Femur (tissue), 1 donor: ENCODE results near the gene GRIK4.

Source experiments
- DNase-seq: peaks from one replicate; pipeline ENCODE4 v3.0.0-alpha.2; 2017

The GRIK4 gene

DNA sequence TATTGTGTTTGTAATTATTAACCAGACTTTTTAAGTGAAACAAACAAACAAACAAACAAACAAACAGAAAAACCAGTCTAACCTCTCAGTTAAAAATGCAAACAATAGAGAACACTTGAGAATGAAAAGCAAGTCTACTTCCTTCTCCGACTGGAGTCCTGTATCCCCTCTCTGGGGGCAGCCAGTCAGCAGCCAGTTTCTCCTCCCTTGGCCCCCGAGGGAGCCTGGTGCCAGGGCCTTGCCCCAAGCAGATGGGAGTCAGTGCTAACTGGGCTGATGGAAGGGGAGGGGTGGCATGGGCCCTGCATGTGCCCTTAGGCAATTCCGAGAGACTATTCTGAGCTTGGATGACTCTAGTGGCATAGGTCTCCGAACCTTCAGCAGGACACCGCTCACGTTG, 137.2 kb downstream of the GRIK4 start:
- no peak for DNase-seq

DNA sequence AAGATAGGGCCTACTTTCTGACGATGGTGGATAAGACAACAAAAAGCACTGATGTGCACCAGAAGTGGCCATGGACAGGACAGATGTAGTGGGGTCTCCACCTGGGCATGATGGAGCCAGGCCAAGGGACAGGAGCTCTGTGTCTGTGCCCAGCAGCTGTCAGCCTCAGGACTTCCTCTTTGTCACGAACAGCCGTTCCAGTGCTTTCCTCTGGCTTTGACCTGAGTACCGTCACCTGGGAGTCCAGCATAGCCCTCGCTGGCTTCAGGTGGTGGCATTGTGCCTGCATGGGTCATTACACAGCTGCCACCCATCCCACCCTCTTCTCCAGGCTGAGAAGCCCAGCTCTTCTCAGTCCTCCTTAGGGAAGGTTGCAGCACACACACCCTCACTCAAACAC, 137.8 kb downstream of the GRIK4 start:
- no peak for DNase-seq

DNA sequence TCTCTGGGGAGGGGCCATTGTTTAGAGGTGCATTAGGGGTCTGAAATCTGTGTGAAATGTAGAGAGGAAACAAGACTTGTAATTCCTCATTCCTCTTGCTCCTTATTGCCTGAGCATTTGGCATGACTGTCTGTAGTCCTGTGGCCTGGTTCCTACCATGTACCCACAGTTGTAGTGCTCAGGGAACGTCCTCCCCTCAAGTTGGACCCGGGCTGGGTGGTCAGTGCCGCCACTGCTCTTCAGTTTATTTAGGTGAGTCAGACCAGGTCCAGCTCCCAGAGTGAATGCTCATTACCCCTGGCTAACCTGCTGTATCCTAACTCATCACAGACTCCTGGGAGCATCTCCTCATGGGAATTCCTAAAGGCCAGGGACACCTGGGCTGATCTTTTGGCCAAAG, 139.8 kb downstream of the GRIK4 start:
- no peak for DNase-seq

DNA sequence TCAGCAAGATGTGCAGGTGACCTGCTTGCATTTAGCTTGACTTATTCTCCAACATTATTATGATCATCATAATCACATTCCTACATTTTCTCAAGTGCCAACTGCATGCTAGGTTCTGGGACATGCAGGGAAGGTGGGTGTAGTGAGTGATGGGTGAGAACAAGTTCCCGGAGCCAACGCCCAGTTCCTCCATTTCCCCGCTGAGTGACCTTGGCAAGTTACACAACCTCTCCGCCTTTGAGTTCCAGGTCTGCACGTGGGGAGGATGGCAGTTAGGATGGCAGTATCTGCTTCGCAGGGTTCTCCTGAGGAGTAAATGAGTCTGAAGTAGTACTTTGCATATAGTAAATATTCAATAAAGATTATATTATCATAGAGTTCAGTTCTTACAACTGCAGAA, 140.3 kb downstream of the GRIK4 start:
- no peak for DNase-seq

DNA sequence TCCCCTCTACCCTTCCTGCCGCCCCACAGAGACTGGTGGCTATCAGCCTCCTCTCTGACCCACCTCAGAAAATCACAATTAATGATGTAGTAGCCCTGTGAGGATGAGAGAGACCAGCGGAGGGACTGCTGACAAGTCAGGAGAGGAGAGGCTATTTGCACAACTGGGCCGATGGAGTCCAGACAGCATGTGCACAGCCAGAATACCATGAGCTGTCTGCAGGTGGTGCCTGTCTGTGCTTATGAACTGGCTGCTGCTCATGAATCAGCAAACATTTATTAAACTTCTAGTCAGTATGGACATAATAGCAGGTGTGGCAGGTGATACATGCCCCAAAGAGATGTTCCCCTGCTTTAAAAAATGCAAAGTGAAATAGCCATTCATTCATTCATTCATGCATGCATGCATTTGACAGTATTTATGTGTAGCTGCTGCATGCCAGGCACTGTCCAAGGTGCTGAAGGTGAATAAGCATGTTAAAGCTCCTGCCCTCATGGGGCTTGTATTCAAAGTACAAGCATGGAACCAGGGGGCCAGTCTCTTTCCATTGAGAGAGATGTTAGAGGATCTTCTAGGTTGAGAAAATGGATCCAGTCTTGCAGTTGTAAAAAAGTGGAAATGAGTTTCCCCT, 141.3 kb downstream of the GRIK4 start:
- no peak for DNase-seq

DNA sequence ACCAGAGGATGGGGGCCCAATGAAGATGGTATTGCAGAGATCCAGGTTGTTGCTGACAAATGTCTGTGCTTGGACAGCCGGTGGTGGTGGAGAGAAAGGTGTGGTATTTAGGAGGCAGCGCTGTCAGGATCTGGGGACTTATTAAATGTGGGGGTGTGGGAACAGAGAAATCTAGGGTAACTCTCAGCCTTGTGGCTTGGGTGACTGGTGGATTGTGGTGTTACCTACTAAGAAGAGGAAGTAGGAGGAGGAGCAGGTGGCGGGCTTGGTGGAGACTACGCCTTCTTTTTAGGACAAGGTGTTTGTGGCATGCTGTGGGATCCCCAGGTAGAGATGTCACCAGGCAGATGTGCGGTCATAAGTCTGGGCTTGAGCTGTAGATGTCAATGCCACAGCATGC, 144.0 kb downstream of the GRIK4 start:
- DNase-seq, result no peak

DNA sequence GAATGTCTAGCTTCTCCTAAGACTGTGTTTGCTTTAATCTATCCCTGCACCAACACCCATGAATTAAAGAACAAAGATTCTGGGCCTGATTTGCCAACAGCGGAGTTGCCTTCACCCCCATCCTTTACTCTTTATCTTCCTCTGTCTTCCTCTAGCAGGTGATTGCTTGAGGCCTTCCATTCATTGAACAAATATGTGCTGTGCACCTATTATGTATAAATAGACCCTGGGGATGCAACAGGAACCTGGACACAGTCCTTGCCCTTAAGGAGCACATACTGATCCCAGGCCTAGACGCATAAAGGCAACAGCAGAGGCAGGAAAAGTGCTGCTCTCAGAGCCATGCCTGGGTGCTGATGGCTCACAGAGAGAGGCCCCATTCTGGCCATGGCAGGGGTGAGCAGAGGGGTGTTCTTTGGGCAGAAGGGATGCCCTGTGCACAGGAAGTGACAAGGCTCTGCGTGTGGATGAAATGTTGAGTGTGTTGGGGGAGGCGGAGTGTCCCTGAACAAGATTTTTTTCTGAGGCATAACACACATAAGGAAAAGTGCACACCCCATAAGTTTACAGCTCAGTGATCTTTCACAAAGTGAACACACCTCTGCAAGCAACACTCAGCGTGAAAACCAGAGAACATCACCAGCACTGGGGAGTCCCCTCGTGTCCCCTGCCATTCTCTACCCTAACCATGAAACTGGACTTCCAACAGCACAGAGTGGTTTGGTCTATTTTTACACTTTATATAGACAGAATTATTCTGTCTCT, 145.9 kb downstream of the GRIK4 start:
- no peak for DNase-seq

DNA sequence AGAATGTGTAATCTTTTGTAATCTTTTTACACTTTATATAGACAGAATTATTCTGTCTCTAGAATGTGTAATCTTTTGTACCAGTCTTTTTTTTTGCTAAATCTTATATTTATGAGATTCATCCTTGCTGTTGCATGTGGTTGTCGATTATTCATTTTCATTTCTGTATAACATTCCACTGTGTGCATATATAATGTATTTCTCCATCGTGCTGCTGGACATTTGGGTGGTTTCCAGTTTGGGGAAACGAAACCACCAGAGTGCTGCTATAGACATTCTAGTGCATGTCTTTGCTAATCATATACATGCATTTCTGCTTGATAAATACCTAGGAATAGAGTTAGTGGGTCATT, 146.5 kb downstream of the GRIK4 start:
- DNase-seq, result no peak

DNA sequence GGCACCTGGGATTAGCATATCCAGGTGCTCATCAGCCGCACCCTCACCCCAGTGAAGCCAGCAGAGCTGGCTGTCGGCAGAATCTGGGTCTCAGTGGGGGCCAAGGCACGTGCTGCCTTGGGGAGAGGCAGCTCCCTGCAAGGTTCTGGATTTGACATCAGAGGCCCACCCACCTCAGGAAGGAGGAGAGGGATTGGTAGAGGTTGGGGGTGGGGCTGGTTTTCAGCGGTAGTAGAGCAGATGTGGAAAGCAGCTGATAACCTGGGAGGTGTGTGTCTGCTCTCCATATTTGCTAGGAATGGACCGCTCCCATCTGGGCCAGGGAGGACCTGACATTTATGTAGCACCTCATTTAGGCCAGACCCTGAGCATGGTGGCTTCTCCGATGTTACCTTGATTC, 147.5 kb downstream of the GRIK4 start:
- DNase-seq, result no peak

DNA sequence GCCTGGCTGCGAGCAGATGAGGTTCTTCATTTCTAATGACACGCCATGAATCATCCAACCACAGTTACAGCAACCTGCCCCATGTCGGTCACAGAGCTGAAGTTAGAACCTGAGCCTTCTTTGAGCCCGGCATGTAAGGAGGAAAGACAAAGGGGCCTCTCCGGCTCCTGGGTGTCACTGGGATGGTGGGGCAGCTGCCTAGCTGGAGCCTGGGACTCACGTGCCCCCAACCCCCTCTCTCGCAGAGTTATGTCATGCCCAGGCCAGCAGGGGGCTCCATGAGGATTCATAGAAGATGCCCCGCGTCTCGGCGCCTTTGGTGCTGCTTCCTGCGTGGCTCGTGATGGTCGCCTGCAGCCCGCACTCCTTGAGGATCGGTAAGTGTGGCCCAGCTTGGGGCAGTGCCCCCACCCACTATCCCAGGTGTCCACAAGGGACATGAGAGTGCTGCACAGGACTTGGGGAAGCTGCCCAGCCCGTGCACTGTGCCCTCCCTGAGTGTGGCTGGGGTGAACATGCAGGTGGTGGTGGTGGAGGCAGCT, 148.5 kb downstream of the GRIK4 start:
- DNase-seq, result no peak

DNA sequence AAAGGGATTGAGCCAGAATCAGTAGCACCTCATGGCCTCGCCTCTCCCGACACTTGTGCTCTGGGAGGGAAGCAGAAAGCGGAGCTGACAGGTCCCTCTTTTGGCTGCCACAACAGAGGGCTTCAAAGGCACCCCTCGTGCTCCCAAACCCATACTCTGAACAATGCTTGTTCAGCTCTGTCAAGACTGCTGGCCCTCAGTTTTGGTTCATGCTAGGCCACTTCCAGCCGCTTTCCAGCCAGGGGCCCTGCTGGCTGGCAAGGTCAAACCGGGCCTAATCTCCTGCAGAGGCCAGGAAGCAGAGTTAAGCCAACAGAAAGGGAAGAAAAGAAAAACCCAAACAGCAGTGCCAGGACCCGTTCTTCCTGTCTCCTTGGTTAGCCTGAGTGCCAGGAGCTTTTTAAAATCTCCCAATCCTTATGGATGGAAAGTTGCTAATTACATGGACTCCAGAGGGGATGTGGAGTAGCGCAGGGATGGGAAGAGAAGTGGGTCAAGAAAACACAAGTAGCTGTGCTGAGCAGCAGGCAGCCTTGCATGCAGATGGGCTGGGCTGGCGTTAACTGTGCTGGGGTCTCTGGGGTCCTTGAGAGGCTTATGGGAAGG, 150.6 kb downstream of the GRIK4 start:
- no peak for DNase-seq

DNA sequence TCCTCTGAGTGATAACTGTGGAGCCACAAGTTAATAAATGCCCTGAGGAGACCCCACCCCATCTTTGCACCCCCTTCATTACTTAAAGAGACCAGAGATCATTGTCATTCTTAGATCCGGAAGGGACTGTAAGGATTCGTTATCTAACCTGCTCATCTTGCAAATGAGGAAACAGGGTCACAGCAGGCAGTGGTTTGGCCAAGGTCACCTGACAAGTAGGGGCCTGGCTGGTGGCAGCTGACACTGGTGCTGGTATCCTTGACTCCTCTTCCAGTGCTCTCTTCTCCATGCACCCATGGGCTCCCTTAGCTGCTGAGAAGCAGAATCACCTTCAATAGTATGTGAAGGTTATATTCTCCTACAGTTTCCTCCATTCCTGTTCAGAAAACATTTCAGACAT, 151.6 kb downstream of the GRIK4 start:
- DNase-seq, result no peak

DNA sequence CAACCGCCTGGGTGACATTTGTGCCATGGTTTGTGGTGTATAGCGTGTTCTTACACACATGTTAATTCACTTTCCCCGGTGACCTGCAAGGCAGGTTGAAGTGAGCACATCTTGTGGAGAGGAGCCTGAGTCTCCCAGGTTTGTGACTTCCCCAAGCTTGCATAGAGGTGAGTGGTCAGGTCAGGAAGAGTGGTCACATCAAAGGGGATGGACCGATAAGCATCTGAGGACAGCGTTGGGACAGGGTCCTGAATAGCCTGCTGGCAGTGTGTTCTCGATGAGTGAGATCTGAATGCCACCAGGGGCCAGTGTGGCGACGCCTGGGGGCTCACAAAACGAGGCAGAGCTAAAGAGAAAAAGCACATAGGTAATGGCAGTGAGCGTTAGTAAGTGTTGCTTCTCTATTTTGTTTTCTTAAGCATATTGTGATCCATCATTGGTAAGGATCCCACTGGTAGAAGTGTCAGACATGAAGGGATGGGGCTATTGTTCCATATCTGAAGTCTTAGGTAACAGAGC, 154.6 kb downstream of the GRIK4 start:
- no peak for DNase-seq

DNA sequence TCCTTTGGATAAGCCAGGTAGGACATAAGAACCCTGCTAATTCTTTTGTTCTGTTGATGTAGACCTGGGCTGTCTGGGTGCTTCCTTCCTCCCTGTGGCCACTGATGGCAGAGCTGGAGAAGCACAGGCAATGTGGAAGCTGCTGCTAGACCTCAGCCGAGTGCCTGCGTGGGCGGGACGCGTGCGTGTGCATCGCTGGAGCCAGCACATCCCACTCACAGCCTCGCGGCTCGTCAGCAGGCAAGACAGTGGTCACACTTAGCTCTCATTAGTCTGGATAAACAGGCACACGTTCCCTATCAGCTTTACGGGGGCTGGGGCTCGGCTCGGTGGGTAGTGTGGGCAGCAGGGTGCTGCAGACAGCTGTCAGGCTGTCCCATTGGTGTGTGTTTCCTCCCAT, 155.7 kb downstream of the GRIK4 start:
- no peak for DNase-seq

DNA sequence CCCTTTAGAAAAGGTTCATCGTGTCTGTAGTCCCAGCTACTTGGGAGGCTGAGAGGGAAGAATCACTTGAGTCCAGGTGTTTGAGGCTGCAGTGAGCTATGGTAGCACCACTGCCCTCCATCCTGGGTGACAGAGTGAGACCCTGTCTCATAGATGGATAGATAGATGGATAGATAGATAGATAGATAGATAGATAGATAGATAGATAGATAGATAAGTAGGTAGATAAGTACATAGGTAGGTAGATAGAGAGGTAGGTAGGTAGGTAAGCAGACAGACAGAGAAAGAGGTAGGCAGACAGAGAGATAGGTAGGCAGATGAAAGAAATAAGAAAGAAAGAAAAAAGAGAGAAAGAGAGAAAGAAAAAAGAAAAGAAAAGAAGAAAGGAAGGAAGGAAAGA, 156.4 kb downstream of the GRIK4 start:
- DNase-seq, result no peak

DNA sequence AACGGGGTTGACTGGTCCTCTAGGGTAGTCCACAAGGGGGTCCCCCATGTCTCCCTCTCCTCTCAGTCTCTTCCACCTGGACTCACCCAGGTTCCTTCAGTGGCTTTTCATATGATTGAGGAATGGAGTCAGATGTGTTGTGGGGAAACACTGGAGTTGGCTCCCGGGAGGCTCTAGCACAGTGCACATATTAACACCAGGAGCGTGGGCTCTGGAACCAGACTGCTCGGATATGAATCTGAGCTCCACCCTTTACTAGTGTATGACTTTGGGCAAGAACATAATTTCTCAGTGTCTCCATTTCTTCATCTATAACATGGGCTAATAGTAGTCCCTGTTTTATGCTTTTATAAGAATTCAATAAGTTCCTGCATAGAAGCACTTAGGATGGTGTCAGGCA, 157.0 kb downstream of the GRIK4 start:
- DNase-seq, result no peak

DNA sequence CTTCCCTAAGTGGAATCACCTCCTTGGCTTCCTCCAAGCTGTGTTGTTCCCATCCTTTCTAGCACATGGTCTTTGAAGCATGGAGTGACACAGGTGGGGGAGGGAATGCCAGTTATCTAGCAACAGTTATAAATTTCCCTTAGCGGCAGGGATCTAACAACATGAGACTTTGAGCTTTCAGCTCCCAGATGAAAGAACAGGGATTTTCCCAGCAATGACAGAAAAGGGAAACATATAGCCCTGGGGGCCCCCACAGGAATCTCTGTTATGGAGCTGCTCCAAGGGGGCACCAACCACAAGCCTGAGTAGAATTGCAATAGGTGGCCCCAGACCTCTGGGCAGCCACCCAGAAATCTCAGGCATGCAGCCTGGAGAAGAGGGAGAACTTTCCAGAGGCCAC, 163.0 kb downstream of the GRIK4 start:
- DNase-seq, result peak; percentile 33

DNA sequence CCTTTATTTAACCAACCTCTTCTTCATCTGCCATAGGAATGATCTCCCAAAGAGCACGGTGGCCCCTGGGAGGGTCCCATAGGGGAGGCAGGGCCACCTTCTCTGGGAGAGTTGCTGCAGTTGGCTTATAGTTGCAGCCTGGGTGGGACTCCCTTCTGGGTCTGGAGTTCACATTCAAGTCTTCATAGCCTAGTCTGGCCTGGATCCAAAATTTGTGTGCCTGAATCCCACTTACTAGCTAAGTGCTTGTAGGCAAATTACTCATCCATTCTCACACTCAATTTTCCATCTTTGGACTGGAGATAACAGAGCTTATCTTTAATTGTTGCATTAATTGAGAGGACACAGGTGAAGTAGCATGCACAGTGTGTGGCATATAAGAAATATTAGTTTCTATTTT, 163.6 kb downstream of the GRIK4 start:
- DNase-seq, result no peak

DNA sequence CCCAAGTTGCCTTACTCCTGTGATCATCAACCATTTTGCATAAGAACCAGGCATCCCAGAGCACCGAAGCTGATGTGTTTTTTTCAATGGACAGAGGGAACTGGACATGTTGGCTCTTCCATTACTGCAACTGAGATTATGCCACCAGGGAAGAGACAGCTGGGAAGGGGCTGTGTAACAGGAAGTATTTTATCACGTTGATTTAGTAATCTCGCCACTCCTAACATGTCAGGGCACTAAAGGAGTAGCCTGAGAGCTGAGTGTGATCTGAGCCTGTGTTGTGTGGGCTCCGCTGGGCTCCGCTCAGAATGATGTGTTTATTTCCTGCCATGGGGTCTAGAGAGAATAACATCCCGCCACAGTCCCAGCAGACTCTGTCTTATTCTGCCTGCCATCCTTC, 165.4 kb downstream of the GRIK4 start:
- DNase-seq, result no peak

DNA sequence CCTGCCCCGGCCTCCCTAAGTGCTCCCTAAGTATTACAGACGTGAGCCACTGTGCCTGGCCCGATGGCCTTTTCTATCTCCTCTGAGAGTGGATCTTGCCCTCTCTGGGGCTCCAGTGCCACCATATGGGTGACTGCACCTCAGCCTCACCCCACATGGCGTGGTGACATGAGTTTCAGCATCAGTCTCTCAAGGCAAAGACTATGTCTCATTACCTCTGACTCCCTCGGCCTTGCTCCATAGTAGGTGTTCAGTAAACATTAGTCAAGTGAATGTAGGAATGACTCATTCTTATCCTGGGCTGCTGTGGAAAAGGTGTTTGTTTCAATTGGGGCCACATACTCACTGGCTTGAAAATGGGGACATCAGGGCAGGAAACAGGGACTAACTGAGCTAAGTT, 168.8 kb downstream of the GRIK4 start:
- DNase-seq, result no peak

DNA sequence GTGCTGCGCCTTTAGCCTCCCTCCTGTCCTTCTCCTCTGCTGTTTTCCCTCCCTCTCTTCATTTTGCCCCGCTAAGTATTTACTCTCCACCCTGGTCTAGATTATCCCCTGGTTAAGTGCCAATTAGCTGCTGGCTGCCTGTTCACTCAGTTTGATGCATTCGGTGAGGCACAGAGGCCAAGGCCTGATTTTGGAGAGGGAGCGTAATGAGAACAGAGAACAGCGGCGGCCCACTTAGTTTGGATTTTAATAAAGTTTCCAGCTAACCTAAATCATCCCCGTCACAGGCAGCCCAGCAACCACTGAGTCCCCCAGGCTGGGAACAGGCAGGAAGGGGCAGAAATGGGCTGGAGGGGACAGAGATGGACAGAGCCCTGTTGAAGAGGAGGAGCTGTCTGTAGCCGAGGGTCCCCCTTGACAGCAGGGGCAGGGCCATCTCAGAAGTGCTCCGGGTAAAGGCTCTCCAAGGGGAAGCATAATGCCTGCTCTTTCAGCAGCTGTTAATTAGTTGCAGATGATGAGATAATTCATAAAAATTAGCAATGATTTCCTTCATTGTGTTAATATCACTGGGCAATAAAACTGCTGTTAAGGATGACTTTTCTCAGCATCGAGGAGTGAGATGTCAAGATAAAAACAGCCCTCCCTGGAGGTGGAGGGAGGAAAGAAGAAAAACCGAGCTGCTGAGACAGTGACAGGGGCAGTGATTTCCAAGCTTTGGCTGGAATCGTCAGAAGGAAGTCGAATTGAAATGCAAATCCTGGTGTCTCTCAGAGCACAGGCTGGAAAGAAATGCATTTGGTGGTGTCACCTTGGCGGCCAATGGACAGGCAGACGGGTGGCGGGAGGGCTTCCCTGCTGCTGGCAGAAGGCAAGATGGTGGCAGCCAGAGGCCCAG, 170.1 kb downstream of the GRIK4 start:
- DNase-seq, result no peak

DNA sequence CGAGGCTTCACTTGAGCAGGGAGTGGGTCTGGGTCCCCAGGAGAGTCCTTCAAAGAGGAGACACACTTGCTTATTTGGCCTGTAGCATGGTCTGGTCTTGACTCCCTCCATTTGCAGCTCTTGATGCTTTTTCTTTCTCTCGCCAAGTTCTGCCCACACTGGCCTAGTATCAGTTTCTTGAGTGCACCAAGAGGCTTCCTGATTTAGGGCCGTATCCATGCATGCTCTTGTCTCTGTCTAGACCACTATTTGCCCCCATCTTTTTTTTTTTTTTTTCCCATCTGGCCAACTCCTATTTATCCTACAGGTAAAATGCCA, 170.7 kb downstream of the GRIK4 start:
- no peak for DNase-seq

DNA sequence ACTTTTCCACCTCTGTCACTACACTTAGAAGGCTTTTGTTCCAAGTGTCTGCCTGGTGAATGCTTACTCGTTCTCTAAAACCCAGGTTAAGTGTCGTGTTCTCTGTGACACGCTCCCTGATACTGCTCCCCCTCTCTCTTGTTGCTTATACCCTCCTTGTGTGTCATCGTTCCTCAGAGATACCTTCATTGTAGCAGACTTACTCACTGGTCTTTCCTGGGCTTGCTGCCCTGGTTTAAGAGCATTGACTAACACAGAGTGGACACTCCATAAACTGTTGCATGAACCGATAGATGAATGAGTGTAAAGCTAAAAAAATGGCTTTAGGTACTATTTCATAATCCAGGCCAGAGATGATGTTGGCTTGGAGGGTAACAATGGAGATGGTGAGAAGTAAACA, 171.3 kb downstream of the GRIK4 start:
- DNase-seq, result no peak
